Stimulated activated CD8-positive, alpha-beta memory T cell treated with anti-CD3 and anti-CD28 coated beads, Interleukin-4, amount 100 ng/mL, for 24 hours (primary cell): ENCODE data around the gene CEMP1.
"Not testable (repeated sequence)": the region's sequence is repeated elsewhere in the genome, so short reads cannot be mapped to it uniquely, and the experiment has no call there.

Experiments used
- DNase-seq: peaks from one replicate; pipeline ENCODE4 v3.0.0-alpha.2; 2020; ENCODE audit warnings: low read depth

CEMP1 gene

DNA sequence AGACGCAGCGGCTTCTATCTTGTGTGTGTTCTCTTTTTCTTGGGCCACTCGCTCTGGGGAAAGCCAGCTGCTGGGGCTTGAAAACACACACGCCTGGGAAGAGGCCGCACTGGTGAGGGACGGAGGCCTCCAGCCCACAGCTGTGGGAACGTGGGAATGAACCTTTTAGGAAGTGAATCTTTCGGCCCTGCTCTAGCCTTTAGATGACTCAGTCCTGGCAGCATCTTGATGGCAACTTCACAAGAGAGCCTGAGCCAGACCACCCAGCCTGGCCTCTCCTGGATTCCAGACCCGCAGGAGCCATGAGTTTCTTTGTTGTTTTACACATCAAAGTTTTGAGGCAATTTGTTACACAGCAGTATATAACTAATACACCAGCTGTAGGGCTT, 4.4 kb upstream of the CEMP1 start:
- DNase-seq, result no peak

DNA sequence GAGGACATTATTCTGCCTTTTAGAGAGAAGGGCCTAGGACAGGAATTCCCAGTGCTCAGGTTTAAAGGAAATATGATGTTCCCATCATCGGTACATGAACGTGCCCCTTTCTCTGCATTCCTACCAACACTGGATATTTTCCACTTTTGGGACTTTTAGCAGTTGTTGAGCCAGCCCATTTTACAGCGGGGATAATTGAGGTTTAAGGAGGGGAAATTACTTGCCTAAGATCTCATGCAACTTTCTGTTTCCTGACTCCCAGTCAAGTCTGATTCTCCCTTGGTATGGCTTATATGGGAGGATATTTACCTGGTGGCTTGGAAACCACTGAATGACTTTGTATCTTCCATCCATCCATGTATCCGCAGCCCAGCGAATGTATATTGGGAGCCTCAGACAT, 3.1 kb upstream of the CEMP1 start:
- DNase-seq, result not testable (repeated sequence)

DNA sequence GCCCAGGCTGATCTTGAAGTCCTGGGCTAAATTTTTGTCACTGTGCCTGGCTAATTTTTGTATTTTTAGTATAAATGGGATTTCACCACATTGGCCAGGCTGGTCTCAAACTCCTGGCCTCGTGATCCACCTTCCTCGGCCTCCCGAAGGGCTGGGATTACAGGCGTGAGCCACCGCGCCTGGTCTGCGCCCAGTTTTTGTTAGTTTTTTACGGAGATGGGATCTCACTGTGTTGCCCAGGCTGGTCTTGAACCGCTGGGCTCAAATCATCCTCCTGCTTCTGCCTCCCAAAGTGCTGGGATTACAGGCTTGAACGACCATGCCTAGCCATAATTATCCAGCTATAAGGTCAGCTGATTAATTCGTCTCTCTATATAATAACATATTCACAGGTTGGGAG, 2.7 kb upstream of the CEMP1 start:
- DNase-seq, result no peak

DNA sequence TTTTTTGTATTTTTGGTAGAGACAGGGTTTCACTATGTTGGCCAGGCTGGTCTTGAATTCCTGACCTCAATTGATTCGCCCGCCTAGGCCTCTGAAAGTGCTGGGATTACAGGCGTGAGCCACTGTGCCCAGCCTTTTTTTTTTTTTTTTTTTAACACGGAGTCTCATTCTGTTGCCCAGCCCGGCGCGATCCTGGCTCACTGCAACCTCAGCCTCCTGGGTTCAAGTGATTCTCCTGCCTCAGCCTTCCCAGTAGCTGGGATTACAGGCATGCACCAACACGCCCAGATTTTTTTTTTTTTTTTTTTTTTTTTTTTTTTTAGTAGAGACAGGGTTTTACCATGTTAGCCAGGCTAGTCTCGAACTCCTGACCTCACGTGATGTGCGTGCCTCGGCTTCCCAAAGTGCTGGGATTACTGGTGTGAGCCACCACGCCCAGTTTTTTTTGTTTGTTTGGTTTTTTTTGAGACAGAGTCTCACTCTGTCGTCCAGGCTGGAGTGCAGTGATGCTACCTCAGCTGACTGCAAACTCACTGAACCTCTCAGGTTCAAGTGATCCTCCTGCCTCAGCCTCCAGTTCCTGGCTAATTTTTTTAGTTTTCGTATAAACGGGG, 2.0 kb upstream of the CEMP1 start:
- DNase-seq, result not testable (repeated sequence)

DNA sequence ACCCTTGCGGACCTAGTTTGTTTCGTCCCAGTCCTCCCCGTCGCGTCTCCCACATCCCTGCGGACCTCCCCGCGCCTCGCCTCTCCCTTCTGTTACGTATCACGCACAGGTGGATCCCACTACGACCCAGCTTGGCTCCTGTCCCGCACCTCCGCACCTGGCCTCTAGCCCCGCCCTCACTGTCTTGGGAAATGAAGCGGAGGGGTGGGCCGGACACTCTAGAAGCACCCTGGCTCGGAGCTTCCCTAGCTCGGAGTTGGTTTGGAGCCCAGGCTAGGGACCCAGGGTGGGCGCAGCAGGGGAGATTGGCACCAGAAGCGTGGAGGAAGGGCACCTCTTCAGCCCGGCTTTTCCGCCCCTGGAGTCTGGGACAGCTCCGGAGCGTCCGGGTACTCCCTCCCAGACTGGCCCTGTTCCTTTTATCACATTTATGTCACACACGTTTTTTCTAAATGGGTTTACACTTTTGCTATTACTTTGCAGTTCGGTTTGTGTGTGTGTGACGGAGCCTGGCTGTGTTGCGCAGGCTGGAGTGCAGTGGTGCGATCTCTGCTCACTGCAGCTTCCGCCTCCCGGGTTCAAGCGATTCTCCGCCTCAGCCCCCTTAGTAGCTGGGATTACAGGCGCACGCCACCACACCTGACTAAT, 1.4 kb upstream of the CEMP1 start:
- peak; percentile 39 for DNase-seq

DNA sequence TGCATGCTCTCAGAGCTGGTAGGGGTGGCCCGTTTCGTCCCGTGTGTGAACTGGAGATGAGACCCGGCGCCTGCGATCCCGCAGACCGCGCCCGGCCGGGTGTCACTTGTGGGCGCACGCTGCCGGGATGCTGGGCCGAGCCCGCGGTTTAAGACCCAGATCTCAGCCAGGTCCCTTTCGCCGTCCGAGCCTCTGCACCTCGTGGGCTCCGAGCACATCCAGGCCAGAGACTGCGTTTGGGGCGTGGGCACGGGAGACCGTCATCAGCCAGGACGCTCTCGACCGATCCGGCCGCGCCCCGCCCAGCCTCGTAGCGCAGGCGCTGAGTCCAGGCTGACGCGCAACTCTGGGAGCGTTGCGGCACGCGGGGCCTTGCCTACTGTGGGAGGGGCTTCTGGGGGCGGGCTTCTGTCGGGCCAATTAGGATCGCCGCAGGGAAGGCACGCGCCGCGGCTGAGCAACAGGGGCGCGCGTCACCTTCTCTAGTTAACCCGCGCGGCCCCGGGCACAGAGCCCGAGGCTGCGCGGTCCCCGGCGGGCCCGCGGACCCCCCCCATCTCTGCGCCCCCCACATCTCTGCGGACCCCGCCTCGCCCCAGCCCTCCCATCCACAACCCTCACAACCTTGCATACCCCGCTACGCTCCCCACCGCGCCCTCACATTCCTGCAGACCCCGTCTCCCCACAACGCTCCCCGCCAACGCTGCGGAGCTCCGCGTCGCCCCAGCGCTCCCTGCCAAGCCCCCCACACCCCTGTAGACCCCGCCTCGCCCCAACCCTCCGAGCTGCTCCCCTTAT, 687 bp upstream of the CEMP1 start:
- DNase-seq, result peak; percentile 99

DNA sequence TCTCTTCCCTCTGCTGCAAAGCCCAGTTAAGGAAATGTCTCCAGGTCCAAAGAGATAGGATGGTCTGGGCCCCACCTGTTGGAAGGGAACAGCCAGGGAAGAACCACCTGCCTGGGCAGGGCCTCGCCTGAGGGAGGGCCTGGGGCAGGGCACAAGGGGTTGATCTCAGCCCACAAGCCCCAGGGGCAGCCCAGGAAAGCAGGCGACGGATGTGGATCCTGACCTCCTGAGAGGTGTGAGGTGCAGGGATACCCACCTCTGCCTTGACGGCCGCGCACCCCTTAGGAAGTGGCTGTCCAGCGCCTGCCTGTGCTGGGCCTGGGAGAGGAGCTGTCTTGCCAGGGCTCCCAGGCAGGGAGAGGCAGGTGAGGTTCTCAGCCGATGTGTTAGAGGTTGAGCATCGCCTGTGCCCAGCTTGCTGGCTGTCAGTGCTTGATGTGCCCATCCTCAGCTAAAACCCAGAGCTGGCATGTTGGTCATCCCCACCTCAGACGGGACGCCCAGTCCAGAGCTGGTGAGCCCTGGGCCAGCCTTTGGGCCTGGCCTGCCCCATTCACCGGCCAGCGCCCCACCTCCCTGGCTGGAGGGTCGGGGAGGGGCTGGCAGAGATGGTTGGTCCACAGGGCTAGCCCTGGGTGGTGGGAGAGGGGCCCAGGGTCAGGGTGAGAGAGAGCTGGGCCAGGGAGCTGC, 434 bp downstream of the CEMP1 start:
- DNase-seq, result no peak

DNA sequence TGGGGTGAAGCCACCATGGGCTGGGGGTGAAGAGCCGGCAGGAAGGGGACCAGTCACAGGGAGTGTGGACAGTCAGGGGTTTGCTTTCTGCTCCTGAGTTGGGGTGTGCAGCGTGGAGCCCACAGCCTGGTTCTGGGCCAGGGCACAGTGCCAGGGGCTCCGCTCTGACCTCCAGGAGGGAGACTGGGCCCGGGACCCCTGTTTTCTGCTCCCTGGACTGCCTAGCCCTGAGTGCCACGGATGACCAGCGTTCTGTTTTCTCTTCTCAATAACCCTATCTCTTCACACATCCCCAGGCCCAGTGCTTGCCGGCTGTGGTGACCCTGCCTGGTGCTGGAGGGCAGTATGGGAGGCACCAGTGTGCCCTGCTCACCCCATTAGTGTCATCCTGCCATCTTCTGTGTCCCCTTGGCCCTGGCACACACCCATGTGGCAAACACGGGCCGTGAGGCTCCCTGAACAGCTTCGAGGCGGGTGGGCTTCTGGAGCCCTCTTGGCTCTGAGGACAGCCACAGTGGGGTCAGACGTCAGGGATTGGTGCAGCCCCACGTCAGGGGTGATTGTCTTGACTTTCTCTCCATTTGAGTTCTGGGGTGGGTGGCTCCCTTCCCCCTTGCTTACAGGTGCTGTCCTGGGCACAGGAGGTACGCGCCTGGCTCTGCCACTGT, 1.1 kb downstream of the CEMP1 start:
- DNase-seq, result no peak

DNA sequence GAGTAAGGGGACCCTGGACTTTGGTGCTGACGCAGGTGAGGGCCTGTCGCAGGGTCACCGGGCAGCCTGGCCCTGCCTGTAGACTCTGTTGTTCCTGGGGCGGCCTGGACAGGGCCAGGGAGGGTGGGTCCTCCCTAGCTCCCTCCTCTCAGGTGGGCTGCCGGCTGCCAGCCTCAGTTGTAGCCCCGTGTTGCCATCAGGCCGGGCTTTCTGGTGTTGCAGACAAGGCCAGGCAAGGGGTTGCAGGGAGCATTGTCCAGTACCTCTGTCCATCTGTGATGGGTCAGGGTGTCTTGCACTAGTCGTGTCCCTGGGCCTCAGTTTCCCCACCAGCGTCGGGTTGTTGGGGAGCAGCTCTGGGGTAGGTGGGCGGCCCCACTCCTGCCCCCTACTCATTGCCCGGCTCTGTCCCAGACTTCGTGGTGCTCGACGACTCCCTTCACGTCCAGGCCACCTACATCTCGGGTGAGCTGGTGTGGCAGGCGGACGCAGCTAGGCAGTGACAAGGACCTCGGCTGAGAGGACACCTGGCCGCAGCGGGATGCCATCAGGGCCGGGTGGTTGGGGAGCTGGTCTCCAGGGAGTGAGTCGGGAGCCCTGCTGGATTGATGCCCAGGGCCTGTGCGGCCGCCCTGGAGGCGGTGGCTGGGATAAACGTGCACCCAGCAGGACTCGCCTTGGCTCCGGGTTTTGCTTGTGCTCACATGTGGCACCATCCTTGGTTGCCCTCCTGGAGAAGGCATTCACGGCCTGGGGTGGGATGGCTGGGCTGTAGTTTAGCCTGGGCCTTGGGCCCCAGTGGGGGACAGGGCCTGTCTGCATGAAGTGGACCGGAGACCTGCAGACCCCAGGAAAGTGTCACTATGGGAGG, 1.9 kb downstream of the CEMP1 start:
- no peak for DNase-seq

DNA sequence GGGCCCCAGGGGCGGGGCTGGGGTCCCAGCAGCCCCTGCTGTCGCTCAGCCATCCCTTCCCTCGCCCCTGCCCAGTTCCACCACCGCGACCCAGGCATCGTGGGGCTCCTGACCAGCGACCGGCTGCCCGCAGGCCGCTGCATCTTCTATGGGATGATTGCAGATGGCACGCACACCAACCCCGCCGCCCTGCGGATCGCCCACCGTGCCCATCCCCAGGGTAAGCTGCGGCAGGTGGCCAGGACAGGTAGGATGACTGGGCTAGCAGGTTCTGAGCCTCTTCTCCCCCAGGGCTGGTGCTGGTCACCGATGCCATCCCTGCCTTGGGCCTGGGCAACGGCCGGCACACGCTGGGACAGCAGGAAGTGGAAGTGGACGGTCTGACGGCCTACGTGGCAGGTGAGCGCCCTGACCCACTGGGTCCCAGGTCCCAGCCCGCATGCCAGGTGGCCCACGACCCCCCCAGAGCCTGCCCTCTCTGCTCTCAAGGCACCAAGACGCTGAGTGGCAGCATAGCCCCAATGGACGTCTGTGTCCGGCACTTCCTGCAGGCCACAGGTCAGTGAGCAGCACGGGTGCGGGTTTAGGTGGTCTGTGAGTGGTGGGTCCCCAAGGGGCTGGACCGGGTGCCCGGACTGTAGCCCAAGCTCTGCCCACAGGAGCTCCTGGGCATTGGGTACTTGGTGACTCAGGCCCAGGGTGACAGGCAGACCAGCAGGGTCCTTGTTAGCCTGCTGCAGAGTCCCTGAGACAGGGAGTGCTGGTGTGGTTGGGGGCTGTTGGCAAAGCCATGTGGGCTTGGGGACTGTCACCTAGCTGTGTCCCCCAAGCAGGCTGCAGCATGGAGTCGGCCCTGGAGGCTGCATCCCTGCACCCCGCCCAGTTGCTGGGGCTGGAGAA, 2.8 kb downstream of the CEMP1 start:
- no peak for DNase-seq

DNA sequence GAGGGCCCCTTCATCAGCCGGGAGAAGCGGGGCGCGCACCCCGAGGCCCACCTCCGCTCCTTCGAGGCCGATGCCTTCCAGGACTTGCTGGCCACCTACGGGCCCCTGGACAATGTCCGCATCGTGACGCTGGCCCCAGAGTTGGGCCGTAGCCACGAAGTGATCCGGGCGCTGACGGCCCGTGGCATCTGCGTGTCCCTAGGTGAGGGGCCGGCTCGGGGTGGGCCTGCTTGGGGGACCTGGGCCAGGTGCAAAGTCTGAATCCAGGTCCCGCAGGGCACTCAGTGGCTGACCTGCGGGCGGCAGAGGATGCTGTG, 3.5 kb downstream of the CEMP1 start:
- DNase-seq, result no peak

DNA sequence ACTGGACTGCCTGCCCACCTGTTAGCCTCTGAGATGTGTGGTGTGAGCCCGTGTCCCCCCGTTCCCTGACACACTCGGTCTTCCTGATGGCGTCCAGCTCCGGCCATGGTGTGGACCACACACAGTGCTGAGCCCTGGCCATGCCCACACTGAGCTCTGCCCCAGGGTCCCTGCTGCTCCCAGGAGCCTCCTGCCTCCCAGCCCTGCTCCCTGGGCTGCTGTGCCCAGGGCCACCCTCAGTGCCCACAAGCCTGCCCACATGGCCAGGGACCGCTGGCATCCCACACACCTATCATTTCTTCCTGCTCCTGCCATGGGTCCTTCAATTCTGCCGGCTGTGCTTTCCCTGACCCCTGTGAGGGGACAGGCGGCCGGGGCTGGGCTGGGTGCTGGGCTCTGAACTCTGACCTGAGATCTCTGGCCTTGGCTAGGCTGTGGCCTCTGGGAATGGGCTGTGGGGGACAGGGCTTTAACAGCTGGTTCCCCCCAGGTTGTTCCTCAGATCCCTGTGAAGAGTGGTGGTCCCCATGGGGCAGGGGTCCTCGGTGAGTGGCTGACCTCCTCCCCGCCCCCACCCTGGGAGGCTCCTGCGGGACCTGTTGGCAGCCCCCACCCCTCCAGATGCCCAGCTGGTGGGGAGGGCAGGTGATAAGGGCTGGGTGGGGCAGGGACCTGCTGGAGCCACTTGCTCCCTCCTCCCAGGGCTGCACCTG, 4.0 kb downstream of the CEMP1 start:
- DNase-seq, result no peak

DNA sequence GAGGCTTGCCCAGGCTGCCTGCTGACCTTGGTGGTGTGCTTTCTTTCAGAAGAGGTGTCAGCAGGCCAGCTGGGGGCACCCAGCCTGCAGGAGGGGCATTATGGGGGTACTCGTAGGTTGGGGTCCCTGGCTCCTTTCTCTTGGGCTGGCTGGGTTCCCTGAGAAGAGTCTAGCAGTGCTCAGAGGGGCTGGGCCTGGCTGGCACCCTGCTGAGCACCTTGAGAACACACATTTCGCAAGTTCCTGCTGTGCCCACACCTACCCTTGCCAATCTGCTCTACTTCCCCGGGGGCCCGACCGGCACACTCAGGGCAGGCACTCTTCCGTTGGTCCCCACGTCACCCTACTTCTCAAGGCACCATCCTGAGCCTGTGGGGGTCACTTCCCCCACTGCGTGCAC, 5.1 kb downstream of the CEMP1 start:
- no peak for DNase-seq

DNA sequence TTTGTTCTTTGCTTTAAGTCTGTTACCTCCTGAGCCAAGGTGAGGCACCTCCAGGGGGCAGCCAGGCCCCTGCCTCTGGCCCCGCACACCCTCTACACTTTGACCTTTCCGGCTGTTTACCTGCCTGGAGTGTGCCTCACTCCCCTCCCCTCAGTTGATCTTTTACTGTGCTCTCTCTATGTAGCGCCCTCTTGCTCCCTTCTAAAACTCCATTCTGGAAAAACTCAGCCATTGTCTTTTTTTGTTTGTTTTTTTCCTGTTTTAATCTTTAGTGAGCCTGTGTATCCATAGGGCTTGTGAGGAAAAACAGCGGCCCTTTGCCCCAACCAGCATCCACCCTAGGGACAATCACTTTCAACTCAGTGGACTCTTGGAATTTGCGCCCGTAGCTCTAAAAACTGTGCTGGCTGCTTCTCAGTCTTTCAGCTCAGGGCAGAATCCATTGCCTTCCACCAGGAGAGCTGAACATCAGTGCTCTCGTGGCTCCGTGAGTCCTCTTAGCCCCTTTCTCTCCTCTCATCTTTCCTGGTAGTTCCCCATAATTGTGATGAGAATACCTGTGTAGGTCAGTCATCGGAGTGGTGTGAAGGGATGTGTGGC, 6.8 kb downstream of the CEMP1 start:
- no peak for DNase-seq

DNA sequence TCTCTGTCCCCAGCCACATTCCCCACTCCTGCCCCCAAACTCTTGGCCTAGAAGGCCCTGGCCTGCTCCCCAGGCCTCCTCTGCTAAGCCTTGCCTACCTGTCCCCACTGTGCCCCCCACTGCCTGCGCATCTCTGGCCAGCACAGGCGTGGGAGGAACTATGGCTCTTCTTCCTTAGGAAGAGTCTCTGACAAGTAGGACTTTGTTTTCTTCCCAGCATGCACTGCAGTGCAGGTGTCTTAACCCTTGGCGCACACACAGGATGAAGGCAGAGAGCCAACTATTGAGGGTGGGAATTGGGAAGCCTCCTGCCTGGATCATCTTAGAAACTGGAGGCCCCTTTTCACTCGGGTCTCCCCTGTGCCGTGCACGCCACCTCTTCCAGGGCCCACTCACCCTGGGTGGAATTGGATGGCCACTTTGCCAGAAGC, 7.4 kb downstream of the CEMP1 start:
- DNase-seq, result no peak

DNA sequence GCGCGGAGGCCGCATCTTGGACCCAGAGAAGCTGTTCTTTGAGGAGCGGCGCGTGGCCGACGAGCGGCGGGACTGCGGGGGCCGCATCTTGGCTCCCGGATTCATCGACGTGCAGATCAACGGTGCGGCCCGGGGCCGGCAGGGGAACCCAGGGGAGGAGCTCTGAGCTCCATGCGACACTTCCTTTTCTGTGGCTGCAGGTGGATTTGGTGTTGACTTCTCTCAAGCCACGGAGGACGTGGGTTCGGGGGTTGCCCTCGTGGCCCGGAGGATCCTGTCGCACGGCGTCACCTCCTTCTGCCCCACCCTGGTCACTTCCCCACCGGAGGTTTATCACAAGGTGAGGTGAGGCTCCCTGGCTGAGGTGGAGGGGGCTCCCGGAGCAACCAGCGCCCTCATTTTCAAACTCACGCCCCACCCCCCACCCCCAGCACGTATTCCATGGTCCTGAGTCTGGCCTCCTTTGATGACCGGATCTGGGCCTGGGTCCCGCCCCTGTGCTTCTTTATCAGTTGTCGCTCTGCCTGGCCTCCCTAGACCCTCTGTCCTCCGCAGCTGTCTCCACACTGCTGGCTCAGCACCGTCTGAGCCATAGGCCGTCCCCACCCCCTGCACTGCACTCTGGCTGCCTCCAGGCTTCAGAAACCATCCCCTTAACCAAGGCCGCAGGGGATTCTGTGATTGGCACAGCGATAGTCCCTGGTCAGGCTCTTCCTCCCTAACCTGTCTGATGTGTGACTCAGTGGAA, 10.2 kb downstream of the CEMP1 start:
- DNase-seq, result no peak

DNA sequence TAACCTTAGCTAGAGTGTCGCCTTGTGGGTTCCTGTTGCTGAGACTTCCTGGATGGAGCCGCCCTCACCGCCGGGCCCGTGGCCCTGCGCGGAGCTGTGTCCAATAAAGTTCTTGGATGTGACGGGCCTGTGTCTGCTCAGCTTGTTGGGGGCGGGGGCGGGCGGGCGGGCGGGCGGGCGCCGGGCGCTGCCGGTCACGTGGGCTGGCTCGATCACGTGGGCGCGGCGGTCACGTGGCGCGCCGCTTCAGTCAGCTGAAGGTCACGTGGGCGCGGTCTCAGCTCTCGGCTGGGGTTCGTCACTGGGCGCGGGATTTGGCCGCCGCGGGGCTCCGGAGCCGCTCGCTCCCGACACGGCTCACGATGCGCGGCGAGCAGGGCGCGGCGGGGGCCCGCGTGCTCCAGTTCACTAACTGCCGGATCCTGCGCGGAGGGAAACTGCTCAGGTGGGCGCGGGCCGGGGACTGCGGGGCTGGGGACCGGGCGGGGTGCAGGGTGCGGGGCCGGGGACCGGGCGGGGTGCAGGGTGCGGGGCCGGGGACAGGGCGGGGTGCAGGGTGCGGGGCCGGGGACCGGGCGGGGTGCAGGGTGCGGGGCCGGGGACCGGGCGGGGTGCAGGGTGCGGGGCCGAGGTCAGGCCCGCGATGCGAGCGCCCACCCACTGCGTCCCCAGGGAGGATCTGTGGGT, 11.0 kb downstream of the CEMP1 start, which contains the start of gene AMDHD2:
Gene AMDHD2, plus strand, starts transcription at position 275 of the 687 bp plus-strand sequence. Its CDS starts 88 bp downstream, at position 363.
- DNase-seq, result peak; percentile 82

DNA sequence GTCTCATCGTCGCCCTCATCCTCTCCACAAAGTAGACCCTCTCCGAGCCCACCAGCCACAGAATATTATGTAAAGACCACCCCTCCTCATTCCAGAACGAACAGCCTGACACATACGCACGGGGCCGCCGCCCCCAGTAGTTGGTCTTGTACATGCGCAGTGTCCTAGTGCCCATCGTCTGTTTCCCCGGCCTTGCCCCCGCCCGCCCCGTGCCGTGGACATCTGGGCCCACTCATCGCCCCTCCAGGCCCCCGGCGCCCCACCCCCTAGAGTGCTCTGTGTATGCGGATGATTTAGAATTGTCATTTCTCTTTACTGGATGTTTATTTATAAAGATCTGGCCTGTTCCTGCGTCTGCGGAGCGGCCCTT, 11.5 kb downstream of the CEMP1 start:
- DNase-seq, result no peak
